GM21529 (cell line): ENCODE data around the gene AJM1.
"Not testable (repeated sequence)": the region's sequence is repeated elsewhere in the genome, so short reads cannot be mapped to it uniquely, and the experiment has no call there.

Source experiments
- ATAC-seq: cut with Tn5 transposase; IDR thresholded peaks from one replicate; pipeline ENCODE4 v1.9.1; 2021; ENCODE audit not compliant: unreplicated experiment

AJM1 gene

GRCh38 chr9:136829981-136830885, 12.0 kb upstream of the AJM1 start:
- no peak for ATAC-seq

- no peak for ATAC-seq
Observed at GRCh38 chr9:136831002-136831719, 11.1 kb upstream of the AJM1 start.

- no peak for ATAC-seq
Observed at GRCh38 chr9:136831720-136832104, 10.6 kb upstream of the AJM1 start.

GRCh38 chr9:136832581-136832980, 9.7 kb upstream of the AJM1 start:
- ATAC-seq: no peak

GRCh38 chr9:136833381-136834048, 8.8 kb upstream of the AJM1 start:
- ATAC-seq: not testable (repeated sequence)

- no peak for ATAC-seq
Observed at GRCh38 chr9:136835162-136835931, 6.9 kb upstream of the AJM1 start.

GRCh38 chr9:136835932-136836904, 6.1 kb upstream of the AJM1 start:
- no peak for ATAC-seq

- no peak for ATAC-seq
Observed at GRCh38 chr9:136837146-136837855, 5.0 kb upstream of the AJM1 start.

GRCh38 chr9:136837856-136838277, 4.4 kb upstream of the AJM1 start:
- ATAC-seq: not testable (repeated sequence)

- no peak for ATAC-seq
Observed at GRCh38 chr9:136838314-136839228, 3.7 kb upstream of the AJM1 start.

GRCh38 chr9:136839229-136840139, 2.8 kb upstream of the AJM1 start:
- ATAC-seq: no peak

GRCh38 chr9:136840140-136840876, 2.0 kb upstream of the AJM1 start:
- ATAC-seq: no peak

GRCh38 chr9:136840877-136841645, 1.2 kb upstream of the AJM1 start:
- no peak for ATAC-seq

- ATAC-seq: not testable (repeated sequence)
Observed at GRCh38 chr9:136841646-136842379, 465 bp upstream of the AJM1 start.
